ENCODE measurements around the gene PYGO2.

Gene PYGO2

GRCh38 chr1:154961207-154962155 is at the start of gene PYGO2:
Gene PYGO2, minus strand, starts transcription at chr1:154961782. Its CDS starts 206 bp downstream, at chr1:154961576.
- Histone ChIP-seq H3K4me3 (ENCODE audit: low read length, poor library complexity, severe bottlenecking) (peak within 1 kb of the TSS; percentile 92), H3F3A (ENCODE audit: low read depth) (no peaks in the 10 kb centered on the region; the same call in 1 of the 2 replicates), H3K4me1 (ENCODE audit: insufficient read depth, low read length, poor library complexity, severe bottlenecking) (peaks cover 28% of the 10 kb centered on the region), H4K20me1 (ENCODE audit: insufficient read depth, low read length, poor library complexity, severe bottlenecking) (peaks cover 19% of the 10 kb centered on the region), H3K27me3 (ENCODE audit: insufficient read depth, low read length, poor library complexity, severe bottlenecking) (no peaks in the 10 kb centered on the region), H3K9ac (ENCODE audit: low read depth, low read length, poor library complexity, severe bottlenecking) (peak within 1 kb of the TSS; percentile 93), H2AFZ (ENCODE audit: low read length) (peak within 1 kb of the TSS; percentile 80), H3K79me2 (ENCODE audit: insufficient read depth, low read length) (peaks cover 66% of the 10 kb centered on the region), H3K4me2 (ENCODE audit: low read depth, low read length, poor library complexity, severe bottlenecking) (peak within 1 kb of the TSS; percentile 96), H3K36me3 (ENCODE audit: insufficient read depth, low read length) (peaks cover 24% of the 10 kb centered on the region; the same call in 1 of the 2 replicates), H3K9me3 (ENCODE audit: insufficient read depth, low read depth, low read length) (no peaks in the 10 kb centered on the region), H3K9me2 (replicated peaks; ENCODE audit: low read depth, low read length) (no peaks in the 10 kb centered on the region)
- TF ChIP-seq EZH2phosphoT487 (IDR thresholded peaks at IDR 0.05; ENCODE audit: borderline replicate concordance): no peak
- TF ChIP-seq CTCF (conservative IDR thresholded peaks at IDR 0.05; ENCODE audit: low read length): peak; percentile 66

- H3K9me2 ChIP-seq (replicated peaks; ENCODE audit: low read depth, low read length): no peaks in the 10 kb centered on the region
- H3K4me1 ChIP-seq (ENCODE audit: insufficient read depth, low read length, poor library complexity, severe bottlenecking): peaks cover 54% of the 10 kb centered on the region
- H3K36me3 ChIP-seq (ENCODE audit: insufficient read depth, low read length): no peaks in the 10 kb centered on the region
- H3F3A ChIP-seq (ENCODE audit: low read depth): no peaks in the 10 kb centered on the region
- H3K9me3 ChIP-seq (ENCODE audit: insufficient read depth, low read depth, low read length): no peaks in the 10 kb centered on the region
- no peak overlapping the region for H3K9ac ChIP-seq (ENCODE audit: low read depth, low read length, poor library complexity, severe bottlenecking)
- TF ChIP-seq CTCF (conservative IDR thresholded peaks at IDR 0.05; ENCODE audit: low read length) (no peak), EZH2phosphoT487 (IDR thresholded peaks at IDR 0.05; ENCODE audit: borderline replicate concordance) (no peak)
- H2AFZ ChIP-seq (ENCODE audit: low read length): no peak overlapping the region
- H3K79me2 ChIP-seq (ENCODE audit: insufficient read depth, low read length): no peaks in the 10 kb centered on the region
- no peaks in the 10 kb centered on the region for H4K20me1 ChIP-seq (ENCODE audit: insufficient read depth, low read length, poor library complexity, severe bottlenecking)
- no peak overlapping the region for H3K4me3 ChIP-seq (ENCODE audit: low read length, poor library complexity, severe bottlenecking)
- no peak overlapping the region for H3K4me2 ChIP-seq (ENCODE audit: low read depth, low read length, poor library complexity, severe bottlenecking)
- H3K27me3 ChIP-seq (ENCODE audit: insufficient read depth, low read length, poor library complexity, severe bottlenecking): no peaks in the 10 kb centered on the region
These were observed 49.4 kb upstream of the PYGO2 start for GRCh38 chr1:155011004-155011416.

GRCh38 chr1:155010211-155010918 is 48.8 kb upstream of the PYGO2 start:
- peak overlapping the region; percentile 43 for H3K4me2 ChIP-seq (ENCODE audit: low read depth, low read length, poor library complexity, severe bottlenecking)

More at GRCh38 chr1:155010211-155010918, 48.8 kb upstream of the PYGO2 start:
- Histone ChIP-seq H4K20me1 (ENCODE audit: insufficient read depth, low read length, poor library complexity, severe bottlenecking) (no peaks in the 10 kb centered on the region), H3K9me2 (replicated peaks; ENCODE audit: low read depth, low read length) (no peaks in the 10 kb centered on the region), H3K36me3 (ENCODE audit: insufficient read depth, low read length) (no peaks in the 10 kb centered on the region), H3K4me3 (ENCODE audit: low read length, poor library complexity, severe bottlenecking) (no peak overlapping the region), H3K9ac (ENCODE audit: low read depth, low read length, poor library complexity, severe bottlenecking) (no peak overlapping the region), H2AFZ (ENCODE audit: low read length) (no peak overlapping the region), H3K27me3 (ENCODE audit: insufficient read depth, low read length, poor library complexity, severe bottlenecking) (no peaks in the 10 kb centered on the region), H3F3A (ENCODE audit: low read depth) (no peaks in the 10 kb centered on the region), H3K79me2 (ENCODE audit: insufficient read depth, low read length) (no peaks in the 10 kb centered on the region), H3K4me1 (ENCODE audit: insufficient read depth, low read length, poor library complexity, severe bottlenecking) (peaks cover 61% of the 10 kb centered on the region), H3K9me3 (ENCODE audit: insufficient read depth, low read depth, low read length) (no peaks in the 10 kb centered on the region)
- TF ChIP-seq EZH2phosphoT487 (IDR thresholded peaks at IDR 0.05; ENCODE audit: borderline replicate concordance) (no peak), CTCF (conservative IDR thresholded peaks at IDR 0.05; ENCODE audit: low read length) (no peak)
